ENCODE measurements around the gene ESR2.

- TF ChIP-seq POLR2A (IDR thresholded peaks at IDR 0.05; ENCODE audit: low read depth, low read length) (no peak), POLR2AphosphoS5 (IDR thresholded peaks at IDR 0.05; ENCODE audit: low read depth, low read length) (no peak), TAF1 (IDR thresholded peaks at IDR 0.05; ENCODE audit: borderline replicate concordance, low read depth, low read length) (no peak)
Measured at GRCh38 chr14:64059454-64060198, 234.5 kb downstream of the ESR2 start.
